ENCODE measurements around the gene KLHL30.

DNA sequence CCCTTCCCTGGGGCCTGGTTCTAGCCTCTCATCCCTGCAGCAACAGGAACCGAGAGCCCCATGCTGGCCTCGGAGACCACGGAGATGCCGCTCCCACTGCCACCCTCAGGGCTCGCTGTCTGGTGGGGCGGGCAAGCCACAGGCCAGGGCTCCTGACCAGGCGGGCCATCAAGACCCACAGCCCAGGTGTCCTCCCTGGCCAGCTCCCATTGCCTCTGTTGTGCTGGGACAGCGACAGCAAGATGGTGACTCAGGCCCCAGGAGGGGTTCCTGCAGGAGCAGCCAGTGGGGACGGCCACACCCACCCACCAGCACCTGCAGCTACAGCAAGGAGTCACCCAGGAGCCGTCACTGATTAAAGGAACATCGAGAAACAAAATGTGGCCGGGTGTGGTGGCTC lies 7.4 kb downstream of the KLHL30 start:
- TF ChIP-seq, protein P1, sequence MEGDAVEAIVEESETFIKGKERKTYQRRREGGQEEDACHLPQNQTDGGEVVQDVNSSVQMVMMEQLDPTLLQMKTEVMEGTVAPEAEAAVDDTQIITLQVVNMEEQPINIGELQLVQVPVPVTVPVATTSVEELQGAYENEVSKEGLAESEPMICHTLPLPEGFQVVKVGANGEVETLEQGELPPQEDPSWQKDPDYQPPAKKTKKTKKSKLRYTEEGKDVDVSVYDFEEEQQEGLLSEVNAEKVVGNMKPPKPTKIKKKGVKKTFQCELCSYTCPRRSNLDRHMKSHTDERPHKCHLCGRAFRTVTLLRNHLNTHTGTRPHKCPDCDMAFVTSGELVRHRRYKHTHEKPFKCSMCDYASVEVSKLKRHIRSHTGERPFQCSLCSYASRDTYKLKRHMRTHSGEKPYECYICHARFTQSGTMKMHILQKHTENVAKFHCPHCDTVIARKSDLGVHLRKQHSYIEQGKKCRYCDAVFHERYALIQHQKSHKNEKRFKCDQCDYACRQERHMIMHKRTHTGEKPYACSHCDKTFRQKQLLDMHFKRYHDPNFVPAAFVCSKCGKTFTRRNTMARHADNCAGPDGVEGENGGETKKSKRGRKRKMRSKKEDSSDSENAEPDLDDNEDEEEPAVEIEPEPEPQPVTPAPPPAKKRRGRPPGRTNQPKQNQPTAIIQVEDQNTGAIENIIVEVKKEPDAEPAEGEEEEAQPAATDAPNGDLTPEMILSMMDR (conservative IDR thresholded peaks at IDR 0.05), result no peak
- no peak for TF ChIP-seq ZFX (IDR thresholded peaks at IDR 0.05)

Data from C4-2B (cell line).